ENCODE data around the gene AGPS. TPM values are rescaled to one million over a fixed set of nuclear protein-coding genes. Genes with fewer than 3 reads are reported as not detected.

Gene AGPS
- total RNA-seq, 2 experiments from 2014 or later, result 2.1 to 9.6 TPM

DNA sequence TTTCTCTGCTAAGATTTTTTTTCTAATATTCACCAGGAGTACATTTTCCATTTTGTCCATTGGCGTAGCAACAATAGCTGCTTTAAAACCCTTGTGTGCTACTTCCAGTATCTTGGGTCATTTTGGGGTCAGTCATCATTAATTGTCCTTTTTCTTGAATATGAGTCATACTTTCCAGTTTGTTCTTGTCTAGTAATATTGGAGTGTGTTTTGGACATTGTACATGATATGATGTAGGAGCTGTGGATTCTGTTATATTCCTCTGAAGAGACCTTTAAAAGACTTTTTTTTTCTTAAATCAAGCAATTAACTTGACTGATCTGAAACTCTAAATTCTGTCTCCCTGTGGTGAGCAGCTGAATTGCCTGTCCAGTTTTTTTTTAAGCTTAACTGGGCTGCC lies 40.8 kb downstream of the AGPS start:
- H3K27ac ChIP-seq (ENCODE audit: low read depth, low read length, poor library complexity, severe bottlenecking), result no peak overlapping the region
- no peaks in the 10 kb centered on the region for H3K9me2 ChIP-seq (ENCODE audit: insufficient read depth, low read length)
- no peaks in the 10 kb centered on the region for H3K36me3 ChIP-seq (ENCODE audit: insufficient read depth, low read length)
- H3K4me1 ChIP-seq (ENCODE audit: insufficient read depth, low read length, poor library complexity, severe bottlenecking), result no peaks in the 10 kb centered on the region
- BruUV-seq (replicated peaks), result no TSS peak
- no peak overlapping the region for H2AFZ ChIP-seq (ENCODE audit: low read length)
- H3K9me3 ChIP-seq (ENCODE audit: low read length), result no peaks in the 10 kb centered on the region
- H3K4me2 ChIP-seq (ENCODE audit: low read length), result no peak overlapping the region
- ChIA-PET CTCF (ENCODE audit: unreplicated experiment) (no interaction called here), POLR2A (interaction anchor here (1.1 kb wide), 1 partner anchor 9 kb away, joined by 3 read pairs; no protein-coding TSS in a partner anchor)
- intact Hi-C loops (cut with micrococcal nuclease; ENCODE audit: unreplicated experiment), result no loop called here
- H3K4me3 ChIP-seq (ENCODE audit: low read depth, low read length, poor library complexity, severe bottlenecking), result no peak overlapping the region
- H3K79me2 ChIP-seq (ENCODE audit: insufficient read depth, low read depth, low read length), result no peaks in the 10 kb centered on the region
- no peak for DNase-seq (ENCODE audit: low spot score)
- no peak for TF ChIP-seq CTCF (conservative IDR thresholded peaks at IDR 0.05; ENCODE audit: low read length)
- no peak for TF ChIP-seq EZH2phosphoT487 (IDR thresholded peaks at IDR 0.05; ENCODE audit: borderline replicate concordance, low read depth, low read length)
- no peaks in the 10 kb centered on the region for H4K20me1 ChIP-seq (ENCODE audit: insufficient read depth, low read length)

- Histone ChIP-seq H3K4me3 (ENCODE audit: low read depth, low read length, poor library complexity, severe bottlenecking) (no peak overlapping the region), H3K27ac (ENCODE audit: low read depth, low read length, poor library complexity, severe bottlenecking) (no peak overlapping the region), H3K4me2 (ENCODE audit: low read length) (no peak overlapping the region), H3K9me2 (ENCODE audit: insufficient read depth, low read length) (no peaks in the 10 kb centered on the region), H3K9me3 (ENCODE audit: low read length) (no peaks in the 10 kb centered on the region), H3K4me1 (ENCODE audit: insufficient read depth, low read length, poor library complexity, severe bottlenecking) (no peaks in the 10 kb centered on the region), H4K20me1 (ENCODE audit: insufficient read depth, low read length) (no peaks in the 10 kb centered on the region), H3K79me2 (ENCODE audit: insufficient read depth, low read depth, low read length) (no peaks in the 10 kb centered on the region), H2AFZ (ENCODE audit: low read length) (no peak overlapping the region), H3K36me3 (ENCODE audit: insufficient read depth, low read length) (no peaks in the 10 kb centered on the region)
- POLR2A ChIA-PET, result no interaction called here
- TF ChIP-seq EZH2phosphoT487 (IDR thresholded peaks at IDR 0.05; ENCODE audit: borderline replicate concordance, low read depth, low read length), result no peak
- no peak for TF ChIP-seq CTCF (conservative IDR thresholded peaks at IDR 0.05; ENCODE audit: low read length)
- intact Hi-C loops (cut with micrococcal nuclease; ENCODE audit: unreplicated experiment), result no loop called here
- BruUV-seq (replicated peaks), result no TSS peak
- DNase-seq (ENCODE audit: low spot score), result no peak
- CTCF ChIA-PET (ENCODE audit: unreplicated experiment), result no interaction called here
Observed at GRCh38 chr2:177434475-177434874, 41.9 kb downstream of the AGPS start.

- no peaks in the 10 kb centered on the region for H3K36me3 ChIP-seq (ENCODE audit: insufficient read depth, low read length)
- H2AFZ ChIP-seq (ENCODE audit: low read length), result no peak overlapping the region
- no peak for TF ChIP-seq CTCF (conservative IDR thresholded peaks at IDR 0.05; ENCODE audit: low read length)
- TF ChIP-seq EZH2phosphoT487 (IDR thresholded peaks at IDR 0.05; ENCODE audit: borderline replicate concordance, low read depth, low read length), result no peak
- intact Hi-C loops (cut with micrococcal nuclease; ENCODE audit: unreplicated experiment), result no loop called here
- H3K4me2 ChIP-seq (ENCODE audit: low read length), result no peak overlapping the region
- BruUV-seq (replicated peaks), result no TSS peak
- CTCF ChIA-PET (ENCODE audit: unreplicated experiment), result no interaction called here
- H3K4me3 ChIP-seq (ENCODE audit: low read depth, low read length, poor library complexity, severe bottlenecking), result no peak overlapping the region
- H3K4me1 ChIP-seq (ENCODE audit: insufficient read depth, low read length, poor library complexity, severe bottlenecking), result no peaks in the 10 kb centered on the region
- DNase-seq (ENCODE audit: low spot score), result no peak
- no peaks in the 10 kb centered on the region for H3K9me3 ChIP-seq (ENCODE audit: low read length)
- no peaks in the 10 kb centered on the region for H3K79me2 ChIP-seq (ENCODE audit: insufficient read depth, low read depth, low read length)
- POLR2A ChIA-PET, result interaction anchor here (0.6 kb wide), 2 partner anchors 250 to 550 kb away, joined by 3 to 5 read pairs; no protein-coding TSS in a partner anchor
- no peaks in the 10 kb centered on the region for H4K20me1 ChIP-seq (ENCODE audit: insufficient read depth, low read length)
- no peaks in the 10 kb centered on the region for H3K9me2 ChIP-seq (ENCODE audit: insufficient read depth, low read length)
- no peak overlapping the region for H3K27ac ChIP-seq (ENCODE audit: low read depth, low read length, poor library complexity, severe bottlenecking)
Observed at GRCh38 chr2:177445200-177445599, 52.6 kb downstream of the AGPS start.
